Left ventricle myocardium inferior (tissue), 1 donor: ENCODE measurements around the gene IGFN1. TPM values are rescaled to one million over a fixed set of nuclear protein-coding genes. Genes with fewer than 3 reads are reported as not detected.

ENCODE experiments used
- DNase-seq: peaks from one replicate; pipeline ENCODE4 v3.0.0-alpha.2; 2020
- H3K27ac ChIP-seq: fragments of 200-600 bp; replicated peaks from 2 replicates; pipeline ENCODE4 v1.8.0; 2021
- H3K27me3 ChIP-seq: fragments of 200-600 bp; 2 replicates; pipeline ENCODE4 v1.8.0; 2021; ENCODE audit warnings: low read depth
- H3K36me3 ChIP-seq: fragments of 200-600 bp; 2 replicates; pipeline ENCODE4 v1.8.0; 2021
- H3K4me1 ChIP-seq: fragments of 200-600 bp; 2 replicates; pipeline ENCODE4 v1.8.0; 2021
- H3K4me3 ChIP-seq: fragments of 200-600 bp; 2 replicates; pipeline ENCODE4 v1.8.0; 2021; ENCODE audit warnings: mild to moderate bottlenecking, moderate library complexity
- H3K9me3 ChIP-seq: fragments of 200-600 bp; replicated peaks from 2 replicates; pipeline ENCODE4 v1.8.0; 2021
- CTCF ChIP-seq: fragments of 200-600 bp; IDR thresholded peaks from 2 replicates; pipeline ENCODE4 v1.8.0; 2021; ENCODE audit warnings: antibody characterized with exemption, mild to moderate bottlenecking, borderline replicate concordance
- intact Hi-C: fragments of 100-400 bp; cut with micrococcal nuclease; formaldehyde crosslinking; loops from one replicate; pipeline ENCODE4 v1.11.0; 2022
- total RNA-seq: library from RNA; stranded (reverse); fragmentation: NEBNext Ultra II Directional; extraction: Animal tissue kit (Norgen Biotek cat#: 25700); gene quantifications from one replicate; pipeline ENCODE4 v1.2.1, GENCODE V29; 2021
- donor health status: DM: no; HTN: yes; CAD: no; lungs with severe emphysema.

Gene IGFN1
- total RNA-seq, 1 donor from 2014 or later, result not detected

- no peak for DNase-seq
- H3K9me3 ChIP-seq, result no peaks in the 10 kb centered on the region
- intact Hi-C loops, result no loop called here
- no peak for TF ChIP-seq CTCF
- H3K27ac ChIP-seq, result no peak overlapping the region
- H3K4me1 ChIP-seq, result peaks cover 4% of the 10 kb centered on the region
- no peaks in the 10 kb centered on the region for H3K36me3 ChIP-seq
- H3K4me3 ChIP-seq, result no peak overlapping the region
- H3K27me3 ChIP-seq, result peaks cover 45% of the 10 kb centered on the region
Observed at GRCh38 chr1:201270616-201271390, 80.2 kb downstream of the IGFN1 start.

- intact Hi-C loops, result no loop called here
- no peaks in the 10 kb centered on the region for H3K36me3 ChIP-seq
- no peak for DNase-seq
- H3K27me3 ChIP-seq, result peaks cover 41% of the 10 kb centered on the region
- no peaks in the 10 kb centered on the region for H3K9me3 ChIP-seq
- no peak overlapping the region for H3K27ac ChIP-seq
- H3K4me1 ChIP-seq, result peaks cover 6% of the 10 kb centered on the region
- H3K4me3 ChIP-seq, result no peak overlapping the region
- TF ChIP-seq CTCF, result no peak
Observed at GRCh38 chr1:201272799-201273198, 82.2 kb downstream of the IGFN1 start.

- no peak overlapping the region for H3K27ac ChIP-seq
Observed at GRCh38 chr1:201274616-201275252, 84.1 kb downstream of the IGFN1 start.

GRCh38 chr1:201275253-201275666, 84.6 kb downstream of the IGFN1 start:
- intact Hi-C loops, result no loop called here
- Histone ChIP-seq H3K27me3 (peaks cover 39% of the 10 kb centered on the region), H3K9me3 (no peaks in the 10 kb centered on the region), H3K4me1 (peaks cover 6% of the 10 kb centered on the region), H3K27ac (peak overlapping the region; percentile 33), H3K4me3 (no peak overlapping the region), H3K36me3 (no peaks in the 10 kb centered on the region)
- DNase-seq, result peak; percentile 73
- no peak for TF ChIP-seq CTCF

More at GRCh38 chr1:201274616-201275252, 84.1 kb downstream of the IGFN1 start:
- peaks cover 39% of the 10 kb centered on the region for H3K27me3 ChIP-seq
- H3K9me3 ChIP-seq, result no peaks in the 10 kb centered on the region
- H3K36me3 ChIP-seq, result no peaks in the 10 kb centered on the region
- no peak for DNase-seq
- H3K4me1 ChIP-seq, result peaks cover 6% of the 10 kb centered on the region
- H3K4me3 ChIP-seq, result no peak overlapping the region
- intact Hi-C loops, result no loop called here
- TF ChIP-seq CTCF, result no peak

- Histone ChIP-seq H3K9me3 (no peaks in the 10 kb centered on the region), H3K4me1 (peaks cover 6% of the 10 kb centered on the region), H3K27ac (no peak overlapping the region), H3K27me3 (peaks cover 43% of the 10 kb centered on the region), H3K36me3 (no peaks in the 10 kb centered on the region), H3K4me3 (no peak overlapping the region)
- intact Hi-C loops, result no loop called here
- no peak for TF ChIP-seq CTCF
- DNase-seq, result no peak
Observed at GRCh38 chr1:201276891-201277290, 86.3 kb downstream of the IGFN1 start.
